ENCODE measurements around the gene ORM2. TPM values are rescaled to one million over a fixed set of nuclear protein-coding genes. Genes with fewer than 3 reads are reported as not detected.

The ORM2 gene
- total RNA-seq, 1 donor from 2014 or later: 0.64 TPM

GRCh38 chr9:114367772-114368569, 38.3 kb downstream of the ORM2 start:
- Histone ChIP-seq H3K4me3 (no peak overlapping the region), H3K36me3 (peaks cover 26 to 71% of the 10 kb centered on the region in 2 donors), H3K27ac (peak overlapping the region; percentile 64 to 66), H3K27me3 (no peaks in the 10 kb centered on the region), H3K9me3 (no peaks in the 10 kb centered on the region), H3K4me1 (peaks cover 0 to 29% of the 10 kb centered on the region in 2 donors)
- no peak for TF ChIP-seq CTCF (IDR thresholded peaks at IDR 0.05)
- peak in 1 of 2 donors; percentile 63 for DNase-seq (ENCODE audit: low spot score in 2 of 2)
- intact Hi-C loops (cut with DNase I): loop anchor here (1.0 to 2.0 kb wide), 2 partner anchors 19 to 25 kb away; no protein-coding TSS in a partner anchor

- H3K4me3 ChIP-seq: no peak overlapping the region
- H3K27ac ChIP-seq: peak overlapping the region in 1 of 2 donors; percentile 75
- no peak for TF ChIP-seq CTCF (IDR thresholded peaks at IDR 0.05)
- peaks cover 22 to 73% of the 10 kb centered on the region in 2 donors for H3K36me3 ChIP-seq
- H3K9me3 ChIP-seq: no peaks in the 10 kb centered on the region
- H3K4me1 ChIP-seq: peaks cover 0 to 34% of the 10 kb centered on the region in 2 donors
- DNase-seq (ENCODE audit: low spot score in 2 of 2): peak in 1 of 2 donors; percentile 7
- intact Hi-C loops (cut with DNase I): no loop called here
- H3K27me3 ChIP-seq: no peaks in the 10 kb centered on the region
Measured at GRCh38 chr9:114369216-114370130, 39.8 kb downstream of the ORM2 start.

- intact Hi-C loops (cut with DNase I): no loop called here
- H3K4me1 ChIP-seq: peaks cover 0 to 34% of the 10 kb centered on the region in 2 donors
- peaks cover 22 to 67% of the 10 kb centered on the region in 2 donors for H3K36me3 ChIP-seq
- H3K4me3 ChIP-seq: no peak overlapping the region
- no peaks in the 10 kb centered on the region for H3K9me3 ChIP-seq
- DNase-seq (ENCODE audit: low spot score in 2 of 2): peak in 1 of 2 donors; percentile 5
- H3K27ac ChIP-seq: peak overlapping the region; percentile 72 to 75
- no peak for TF ChIP-seq CTCF (IDR thresholded peaks at IDR 0.05)
- no peaks in the 10 kb centered on the region for H3K27me3 ChIP-seq
Measured at GRCh38 chr9:114370251-114370967, 40.7 kb downstream of the ORM2 start.

- Histone ChIP-seq H3K4me3 (no peak overlapping the region), H3K27ac (peak overlapping the region; percentile 72 to 75), H3K9me3 (no peaks in the 10 kb centered on the region), H3K27me3 (no peaks in the 10 kb centered on the region), H3K36me3 (peaks cover 23 to 68% of the 10 kb centered on the region in 2 donors), H3K4me1 (peaks cover 0 to 30% of the 10 kb centered on the region in 2 donors)
- no peak for TF ChIP-seq CTCF (IDR thresholded peaks at IDR 0.05)
- intact Hi-C loops (cut with DNase I): no loop called here
- peak in 1 of 2 donors; percentile 4 for DNase-seq (ENCODE audit: low spot score in 2 of 2)
Measured at GRCh38 chr9:114370968-114371320, 41.3 kb downstream of the ORM2 start.

- TF ChIP-seq CTCF (IDR thresholded peaks at IDR 0.05): no peak
- no peak overlapping the region for H3K4me3 ChIP-seq
- H3K36me3 ChIP-seq: peaks cover 25 to 71% of the 10 kb centered on the region in 2 donors
- H3K4me1 ChIP-seq: peaks cover 0 to 27% of the 10 kb centered on the region in 2 donors
- no peaks in the 10 kb centered on the region for H3K27me3 ChIP-seq
- peak overlapping the region; percentile 72 to 75 for H3K27ac ChIP-seq
- no peak for DNase-seq (ENCODE audit: low spot score in 2 of 2)
- intact Hi-C loops (cut with DNase I): no loop called here
- no peaks in the 10 kb centered on the region for H3K9me3 ChIP-seq
Measured at GRCh38 chr9:114371343-114371944, 41.8 kb downstream of the ORM2 start.

Measured in ascending aorta (tissue), 2 donors.